ENCODE data around the gene CNTN2.

Gene CNTN2

GRCh38 chr1:205121660-205122488 is 78.9 kb downstream of the CNTN2 start, which contains the start of gene RBBP5:
RBBP5 (minus strand) TSS chr1:205121978; CDS start chr1:205121873, 105 bp downstream.
- DNase-seq (ENCODE audit: low read depth in 2 of 2, low spot score in 1 of 2) = peak; percentile 89 to 91

- no peak for DNase-seq (ENCODE audit: low read depth in 2 of 2, low spot score in 1 of 2)
Observed at GRCh38 chr1:205122489-205122882, 79.5 kb downstream of the CNTN2 start.

DNA sequence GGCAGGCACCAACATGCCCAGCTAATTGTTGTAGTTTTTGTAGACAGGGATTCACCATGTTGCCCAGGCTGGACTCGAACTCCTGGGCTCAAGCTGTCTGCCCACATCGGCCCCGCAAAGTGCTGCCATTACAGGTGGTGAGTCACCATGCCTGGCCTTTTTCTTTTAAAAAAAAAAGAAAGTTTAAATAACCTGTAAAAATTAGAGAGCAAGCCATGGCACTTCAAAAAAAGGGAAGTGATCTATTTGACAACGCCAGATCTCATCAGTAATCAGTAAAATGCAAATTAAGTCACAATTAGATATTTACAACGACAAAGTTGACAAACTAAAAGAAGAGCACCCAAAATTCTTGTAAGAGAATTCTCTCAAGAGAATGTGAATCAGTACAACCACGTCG is 81.7 kb downstream of the CNTN2 start:
- DNase-seq (ENCODE audit: low read depth in 2 of 2, low spot score in 1 of 2) = no peak

DNA sequence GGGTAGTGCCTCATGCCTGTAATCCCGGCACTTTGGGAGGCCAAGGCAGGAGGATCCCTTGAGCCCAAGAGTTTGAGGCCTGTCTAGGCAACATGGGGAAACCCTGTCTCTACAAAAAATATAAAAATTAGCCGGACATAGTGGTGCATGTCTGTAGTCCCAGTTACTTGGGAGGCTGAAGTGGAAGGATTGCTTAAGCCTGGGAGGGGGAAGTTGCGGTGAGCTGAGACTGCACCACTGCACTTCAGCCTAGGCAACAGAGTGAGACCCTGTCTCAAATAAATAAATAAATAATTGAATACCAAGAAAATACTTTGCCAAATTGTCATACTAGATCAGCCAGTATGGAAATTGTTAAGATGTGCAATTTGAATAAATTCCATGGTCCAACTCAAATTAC is 84.6 kb downstream of the CNTN2 start:
- DNase-seq (ENCODE audit: low read depth in 2 of 2, low spot score in 1 of 2) = no peak

Data from stimulated activated CD8-positive, alpha-beta memory T cell treated with anti-CD3 and anti-CD28 coated beads, Interleukin-4, amount 100 ng/mL, for 1 hour (primary cell).